Measurements from ENCODE around the gene SPATA32. TPM values are rescaled to one million over a fixed set of nuclear protein-coding genes. Genes with fewer than 3 reads are reported as not detected.
"Not testable (repeated sequence)": the region's sequence is repeated elsewhere in the genome, so short reads cannot be mapped to it uniquely, and the experiment has no call there.

SPATA32 gene, protein sequence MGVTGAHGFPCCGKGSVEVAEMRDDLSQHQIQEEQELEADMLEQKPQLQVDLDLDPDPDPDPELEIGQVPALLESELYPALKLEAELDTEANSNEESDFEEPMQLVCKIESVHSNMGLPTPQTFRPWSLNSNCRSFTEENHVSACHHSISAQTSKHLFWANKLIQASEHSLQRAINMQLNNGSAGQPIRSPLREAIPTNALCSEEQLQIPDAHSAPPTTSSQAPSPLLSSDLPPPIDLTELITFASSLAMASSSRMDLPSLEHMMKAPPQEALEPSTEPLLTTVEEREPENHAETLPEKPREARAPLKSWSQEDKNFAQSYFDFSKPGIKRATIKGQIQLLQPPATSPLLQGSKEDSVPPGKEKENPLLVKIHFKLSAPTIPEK
- not detected for total RNA-seq
- long read RNA-seq, result 0 reads

DNA sequence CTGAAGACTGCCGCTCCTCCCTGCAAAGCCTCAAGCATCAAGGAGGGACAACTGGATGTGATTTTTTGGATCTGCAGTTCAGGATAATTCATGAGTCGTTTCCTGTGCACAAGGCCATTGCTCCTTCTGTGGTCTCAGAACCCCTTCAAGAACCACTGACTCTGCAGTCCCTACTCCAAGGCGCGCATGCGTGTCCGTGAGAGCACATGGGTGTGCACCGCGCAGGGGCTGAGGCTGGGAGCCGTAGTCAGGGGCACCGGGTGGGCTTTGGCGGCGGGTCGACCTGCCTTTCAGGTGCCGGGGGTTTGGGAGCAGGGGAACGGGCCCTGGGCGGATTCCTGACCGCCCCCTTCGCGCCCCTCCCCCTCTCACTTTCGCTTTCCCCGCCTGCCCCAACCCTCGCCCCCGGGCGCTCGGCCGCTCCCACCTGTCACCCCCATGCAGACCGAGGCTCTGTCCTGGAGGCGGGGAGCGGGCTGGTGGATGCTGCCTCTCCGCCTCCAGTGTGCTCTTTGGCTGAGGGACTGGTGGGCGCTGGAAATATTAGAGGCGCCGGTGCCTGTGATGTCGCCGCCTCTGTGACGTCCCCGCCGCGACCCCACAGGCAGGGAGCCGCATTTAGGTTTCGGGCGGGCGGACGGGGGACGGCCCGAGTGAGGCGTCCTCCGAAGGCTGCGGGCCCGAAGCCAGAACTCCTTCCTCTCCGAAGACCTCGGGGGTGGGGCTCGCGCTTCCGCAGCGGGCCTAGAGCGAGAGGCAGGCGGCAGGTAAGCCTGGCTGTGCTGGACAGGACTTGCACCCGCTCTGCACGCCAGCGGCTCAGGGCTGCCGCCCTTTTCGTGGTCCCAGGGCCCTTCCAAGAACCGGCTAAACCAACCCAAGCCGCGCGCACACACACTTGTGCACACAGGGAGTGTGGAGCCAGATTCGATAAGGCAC, at the start of gene SPATA32:
Gene SPATA32, minus strand, starts transcription at position 518 of the 939 bp plus-strand sequence. Its CDS starts 78 bp downstream, at position 440.
- peak; percentile 83 for DNase-seq
- ATAC-seq, result peak; percentile 44
- intact Hi-C loops (cut with micrococcal nuclease), result no loop called here

DNA sequence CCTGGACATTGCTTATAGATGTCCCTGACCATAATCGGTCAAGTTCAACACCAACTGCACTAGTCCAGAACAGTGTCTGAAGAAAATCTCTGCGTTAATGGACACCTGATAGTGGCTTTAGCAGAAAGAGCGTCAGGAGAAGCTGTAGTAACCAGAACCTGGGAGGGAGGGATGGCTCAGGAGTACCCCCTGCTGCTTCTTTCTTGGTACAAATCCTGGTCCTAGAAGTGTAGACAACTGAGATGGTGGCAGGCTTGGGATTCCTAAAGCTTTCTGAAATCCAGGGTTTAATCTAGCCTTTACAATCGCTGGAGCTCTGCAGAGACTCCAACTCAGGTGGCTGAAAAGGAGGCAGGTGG, 49.5 kb upstream of the SPATA32 start:
- intact Hi-C loops (cut with micrococcal nuclease), result no loop called here
- DNase-seq (no peak), ATAC-seq (no peak)

DNA sequence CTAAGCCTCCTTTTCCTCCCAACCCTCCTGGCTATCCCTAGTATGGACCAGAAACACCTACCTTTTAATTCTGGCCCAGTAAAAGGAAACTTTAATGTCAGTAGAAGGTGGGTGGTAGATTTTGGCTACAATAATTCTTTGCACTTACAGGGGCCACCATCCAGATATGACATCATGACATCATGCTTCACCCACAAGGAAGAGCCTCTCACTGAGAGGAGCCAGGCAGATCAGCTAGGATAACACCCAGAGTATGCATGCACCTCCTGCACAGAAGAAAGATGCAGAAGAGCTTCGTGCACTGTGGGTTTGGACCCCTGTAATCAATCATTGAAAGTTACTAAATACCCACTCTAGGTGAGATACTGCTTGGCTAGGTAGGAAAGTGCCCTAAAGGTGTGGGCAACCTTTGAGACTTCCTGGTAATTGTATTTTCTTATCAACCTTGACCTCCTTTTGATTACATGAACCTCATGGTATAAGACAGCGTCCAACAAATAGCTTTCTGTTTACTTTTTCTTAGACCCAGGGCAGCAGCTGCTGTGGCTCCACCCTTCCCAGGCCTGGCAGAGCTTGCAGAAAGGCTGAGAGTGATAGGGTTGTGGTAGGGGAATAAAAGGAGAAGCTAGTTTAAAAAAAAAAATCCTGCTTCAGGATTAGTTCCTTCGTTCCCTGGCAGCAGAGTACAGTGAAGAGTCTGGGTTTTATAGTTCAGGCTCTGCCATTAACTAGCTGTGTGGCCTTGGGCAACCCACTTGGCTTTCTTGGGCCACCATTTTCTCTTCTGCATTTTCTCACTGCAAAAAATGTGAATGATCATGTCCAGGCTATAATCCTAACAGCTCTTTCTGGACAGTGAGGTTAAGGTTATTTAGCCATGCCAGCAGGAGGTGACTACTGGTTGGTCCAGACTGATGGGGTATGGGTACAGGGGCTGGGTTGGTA, 48.8 kb upstream of the SPATA32 start:
- intact Hi-C loops (cut with micrococcal nuclease), result no loop called here
- ATAC-seq, result peak; percentile 22
- DNase-seq, result peak; percentile 73

DNA sequence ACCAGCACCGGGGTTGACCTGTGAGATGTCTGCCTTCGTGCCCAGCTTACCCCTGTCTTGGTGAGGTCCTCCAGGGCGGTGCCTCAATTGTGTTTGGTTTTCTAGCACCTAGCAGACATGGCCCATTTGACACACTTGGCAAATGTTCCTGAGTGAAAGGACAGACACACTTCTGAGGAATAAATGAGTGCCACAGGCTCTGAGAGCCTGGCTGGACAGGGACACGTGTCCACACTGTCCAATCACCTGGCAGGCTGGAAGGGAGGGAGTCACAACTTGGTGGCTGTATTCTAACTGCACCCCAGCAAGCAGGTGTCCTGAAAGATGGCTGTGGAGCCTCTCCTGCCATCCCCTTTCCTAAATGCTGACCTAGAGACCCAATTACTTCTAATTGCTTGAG, 47.5 kb upstream of the SPATA32 start:
- intact Hi-C loops (cut with micrococcal nuclease), result no loop called here
- no peak for ATAC-seq

DNA sequence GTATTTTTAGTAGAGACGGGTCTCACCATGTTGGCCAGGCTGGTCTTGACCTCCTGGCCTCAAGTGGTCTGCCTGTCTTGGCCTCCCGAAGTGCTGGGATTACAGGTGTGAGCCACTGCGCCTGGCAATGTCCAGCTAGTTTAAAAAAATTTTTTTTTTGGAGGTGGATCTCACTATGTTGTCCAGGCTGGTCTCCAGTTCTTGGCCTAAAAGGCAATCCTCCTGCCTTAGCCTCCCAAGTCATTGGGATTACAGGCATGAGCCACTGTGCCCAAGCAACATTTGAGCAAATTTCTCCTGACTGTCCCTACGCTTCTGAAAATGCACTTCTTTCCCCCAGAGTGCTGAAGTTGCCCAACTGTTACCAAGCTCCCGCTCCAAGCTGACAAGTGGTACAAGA, 46.9 kb upstream of the SPATA32 start:
- intact Hi-C loops (cut with micrococcal nuclease), result no loop called here
- ATAC-seq (no peak), DNase-seq (no peak)

More for the DNA sequence above, 47.5 kb upstream of the SPATA32 start:
- no peak for DNase-seq

DNA sequence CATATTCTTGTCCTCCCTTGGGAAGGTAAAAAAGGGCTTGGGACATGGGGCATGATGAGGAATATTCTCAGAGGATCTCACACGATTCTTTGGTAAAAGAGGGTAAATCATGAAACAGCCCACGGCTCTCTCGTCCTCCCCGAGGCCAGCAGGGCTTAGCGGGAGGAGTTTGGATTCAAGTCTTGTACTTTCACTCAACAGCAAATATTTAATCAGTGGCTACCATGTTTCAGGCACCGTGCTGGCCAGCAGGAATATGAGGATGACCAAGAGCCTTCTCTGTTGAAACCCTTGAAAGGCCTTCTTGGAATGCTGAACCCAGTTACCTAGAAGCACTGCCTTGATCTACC, 46.1 kb upstream of the SPATA32 start:
- intact Hi-C loops (cut with micrococcal nuclease), result no loop called here
- DNase-seq (no peak), ATAC-seq (no peak)

DNA sequence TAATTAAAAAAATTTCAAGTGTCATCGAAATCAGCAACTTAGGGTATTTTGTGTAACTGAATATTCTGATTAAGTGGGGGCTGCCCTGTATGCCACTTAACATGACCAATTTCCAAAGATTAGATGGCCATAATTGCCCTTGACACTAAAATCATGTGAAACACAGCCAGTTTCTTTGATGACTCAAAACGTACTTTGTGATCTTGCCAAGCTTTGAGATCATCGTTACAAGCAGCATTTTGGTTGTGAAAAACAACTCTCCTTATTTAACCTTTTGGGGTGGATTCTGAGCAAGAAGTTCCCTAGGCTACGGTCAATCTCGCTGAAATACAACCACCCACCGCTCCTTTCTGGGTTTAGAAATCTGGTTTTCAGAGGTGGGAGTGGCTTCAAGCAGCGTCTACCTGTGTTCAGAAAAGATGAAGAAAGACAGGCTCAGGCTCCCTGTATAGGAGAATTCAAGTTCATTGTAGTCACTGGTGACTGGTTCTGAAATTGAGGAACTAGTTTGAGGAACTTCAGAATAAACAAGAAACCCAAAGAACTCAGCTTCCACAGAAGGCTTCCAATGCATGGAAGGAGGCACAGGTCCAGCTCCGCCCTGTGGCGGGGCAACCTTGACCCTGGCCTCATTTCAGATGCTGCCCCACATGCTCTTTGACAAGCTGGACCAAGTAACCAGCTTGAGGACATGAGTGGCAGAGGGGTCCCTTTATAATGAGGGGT, 45.6 kb upstream of the SPATA32 start:
- ATAC-seq, result peak; percentile 18
- DNase-seq, result peak; percentile 58
- intact Hi-C loops (cut with micrococcal nuclease), result no loop called here

DNA sequence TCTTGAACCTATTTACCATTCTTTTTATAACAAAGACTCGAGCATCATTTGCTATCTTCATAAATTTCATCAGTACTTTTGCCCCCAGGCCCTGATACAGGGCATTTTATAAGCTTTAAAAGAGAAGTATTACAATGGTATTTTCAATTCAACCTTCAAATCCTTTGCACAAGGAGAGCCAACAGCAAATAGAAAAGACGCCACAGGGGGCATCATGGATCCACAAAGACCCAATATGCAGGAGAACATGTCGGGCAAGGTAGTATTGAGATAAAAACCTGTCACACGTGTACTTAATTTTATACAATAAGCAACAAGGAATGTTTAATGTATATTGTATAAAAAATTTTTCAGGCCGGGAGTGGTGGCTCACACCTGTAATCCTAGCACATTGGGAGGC, 44.7 kb upstream of the SPATA32 start:
- intact Hi-C loops (cut with micrococcal nuclease), result no loop called here
- DNase-seq (no peak), ATAC-seq (no peak)

DNA sequence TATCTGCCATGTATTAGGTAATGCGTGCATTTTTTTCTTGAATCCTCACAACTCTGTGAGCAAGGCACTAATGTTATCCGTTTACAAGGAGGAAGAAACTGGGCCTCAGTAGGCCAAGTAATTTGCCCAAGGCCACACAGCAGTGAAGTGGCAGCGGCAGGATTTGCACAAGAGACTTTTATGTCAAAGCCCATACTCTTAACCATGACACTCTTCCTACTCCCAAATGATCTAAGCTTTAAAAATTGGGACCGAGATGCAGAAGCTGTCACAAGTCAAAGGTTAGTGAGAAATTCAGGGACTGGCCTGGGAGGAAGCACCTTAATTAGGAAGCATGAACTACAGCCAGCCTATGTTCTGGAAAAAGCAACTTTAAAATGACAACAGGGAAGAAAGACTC, 44.2 kb upstream of the SPATA32 start:
- ATAC-seq, result no peak
- DNase-seq, result no peak
- intact Hi-C loops (cut with micrococcal nuclease), result no loop called here

DNA sequence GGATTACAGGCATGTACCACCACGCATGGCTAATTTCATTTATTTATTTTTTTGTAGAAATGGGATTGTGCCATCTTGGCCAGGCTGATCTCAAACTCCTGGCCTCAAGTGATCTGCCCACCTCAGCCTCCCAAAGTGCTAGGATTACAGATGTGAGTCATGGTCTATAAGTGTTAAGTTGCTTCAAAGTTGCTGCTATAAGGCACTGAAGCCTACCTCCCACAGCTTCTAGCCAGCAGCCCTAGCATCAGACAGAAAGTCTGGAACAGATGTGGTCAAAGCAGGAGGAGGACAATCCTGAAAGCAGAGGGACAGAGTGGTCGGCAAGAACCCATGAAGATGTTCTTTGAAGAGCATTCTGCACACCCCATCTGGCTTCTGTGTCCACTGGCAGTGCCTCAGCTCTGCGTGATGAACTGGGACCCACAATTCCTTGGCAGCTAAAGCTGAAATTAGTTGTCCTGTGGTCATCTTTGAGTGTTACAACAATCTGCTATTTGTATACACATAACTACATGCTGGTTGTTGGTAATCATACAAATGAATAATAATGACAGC, 43.7 kb upstream of the SPATA32 start:
- no peak for ATAC-seq
- no peak for DNase-seq
- intact Hi-C loops (cut with micrococcal nuclease), result no loop called here

DNA sequence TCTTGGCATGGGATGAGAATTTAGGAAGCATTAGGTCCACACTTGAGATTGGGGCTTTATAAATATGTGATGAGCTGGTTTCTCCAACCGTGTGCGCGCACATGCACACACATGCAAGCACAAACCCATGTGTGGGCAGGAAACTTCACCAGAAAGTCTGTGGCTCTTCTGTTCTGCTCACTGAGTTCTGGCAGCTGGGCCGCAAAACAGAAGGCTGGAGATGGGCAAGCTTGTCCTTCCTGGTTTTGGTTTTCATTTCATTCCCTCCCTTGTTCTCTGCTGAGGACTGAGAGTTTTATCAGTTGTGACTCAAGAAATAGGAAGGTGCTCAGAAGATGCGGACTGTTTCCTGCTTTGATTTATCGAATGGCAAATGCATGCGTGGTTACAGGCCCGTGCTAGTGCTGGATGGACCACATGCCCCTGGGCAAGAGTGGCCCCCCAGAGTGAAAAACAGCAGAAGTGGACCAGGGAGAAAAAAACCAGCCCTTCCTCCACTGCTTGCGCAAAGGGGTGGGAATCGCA, 40.8 kb upstream of the SPATA32 start:
- ATAC-seq, result peak; percentile 57
- intact Hi-C loops (cut with micrococcal nuclease), result no loop called here
- DNase-seq, result peak; percentile 63

DNA sequence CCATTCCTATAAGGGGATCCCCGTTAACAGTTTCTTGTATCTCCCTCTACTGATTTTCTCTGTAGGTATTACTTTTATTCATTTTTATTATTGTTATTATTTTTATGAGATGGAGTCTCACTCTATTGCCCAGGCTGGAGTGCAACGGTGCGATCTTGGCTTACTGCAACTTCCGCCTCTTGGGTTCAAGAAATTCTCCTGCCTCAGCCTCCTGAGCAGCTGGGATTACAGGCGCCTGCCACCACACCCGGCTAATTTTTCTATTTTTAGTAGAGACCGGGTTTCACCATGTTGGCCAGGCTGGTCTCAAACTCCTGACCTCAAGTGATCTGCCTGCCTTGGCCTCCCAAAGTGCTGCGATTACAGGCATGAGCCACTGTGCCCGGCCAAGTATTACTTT, 40.3 kb upstream of the SPATA32 start:
- intact Hi-C loops (cut with micrococcal nuclease), result not testable (repeated sequence)

DNA sequence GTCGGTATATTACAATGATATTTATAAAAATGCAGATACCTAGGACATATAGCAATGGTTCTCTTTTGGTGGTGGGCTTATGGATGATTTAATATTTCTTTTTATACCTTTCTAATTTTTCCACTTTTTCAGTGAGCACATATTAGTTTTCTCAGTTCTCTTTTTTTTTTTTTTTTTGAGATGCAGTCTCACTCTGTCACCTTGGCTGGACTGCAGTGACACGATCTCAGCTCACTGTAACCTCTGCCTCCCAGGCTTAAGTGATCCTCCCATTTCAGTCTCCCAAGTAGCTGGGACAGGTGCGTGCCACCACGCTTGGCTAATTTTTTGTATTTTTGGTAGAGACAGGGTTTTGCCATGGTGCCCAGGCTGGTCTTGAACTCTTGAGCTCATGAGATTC, 39.8 kb upstream of the SPATA32 start:
- no peak for ATAC-seq
- intact Hi-C loops (cut with micrococcal nuclease), result no loop called here
- DNase-seq, result no peak

More for the DNA sequence above, 40.3 kb upstream of the SPATA32 start:
- not testable (repeated sequence) for DNase-seq
- ATAC-seq, result peak; percentile 3

DNA sequence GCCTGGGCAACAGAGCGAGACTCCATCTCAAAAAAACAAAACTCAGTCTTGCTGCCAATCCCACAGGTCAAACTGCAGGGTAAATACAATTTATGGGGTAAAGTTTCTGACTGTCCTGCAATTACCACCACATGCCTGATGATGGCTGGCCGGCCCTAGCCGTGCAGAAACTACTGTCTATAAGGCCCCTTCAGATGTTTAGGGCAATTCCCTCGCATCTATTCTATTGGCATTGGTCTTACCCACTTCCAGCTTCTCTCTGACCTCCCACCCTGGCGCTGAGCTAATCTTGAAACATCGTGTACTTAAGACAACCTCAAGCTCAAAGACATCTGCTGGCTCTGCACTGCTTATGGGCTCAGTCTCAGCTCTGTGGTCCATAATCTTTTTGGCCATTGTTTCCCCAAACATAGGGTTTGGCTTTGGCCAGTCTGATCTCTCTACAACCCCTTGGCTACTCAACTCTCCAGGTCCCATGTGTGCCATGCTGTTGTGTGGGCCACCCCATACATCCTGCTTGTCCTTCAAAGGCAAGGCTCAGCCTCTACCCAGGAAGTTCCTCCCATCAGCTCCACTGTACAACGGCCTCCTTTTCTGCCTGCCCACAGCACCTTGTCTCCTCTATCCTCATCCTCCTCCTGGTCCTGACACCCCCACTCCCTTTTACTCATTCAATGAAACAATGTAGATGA, 38.3 kb upstream of the SPATA32 start:
- intact Hi-C loops (cut with micrococcal nuclease), result no loop called here
- DNase-seq (no peak), ATAC-seq (no peak)

DNA sequence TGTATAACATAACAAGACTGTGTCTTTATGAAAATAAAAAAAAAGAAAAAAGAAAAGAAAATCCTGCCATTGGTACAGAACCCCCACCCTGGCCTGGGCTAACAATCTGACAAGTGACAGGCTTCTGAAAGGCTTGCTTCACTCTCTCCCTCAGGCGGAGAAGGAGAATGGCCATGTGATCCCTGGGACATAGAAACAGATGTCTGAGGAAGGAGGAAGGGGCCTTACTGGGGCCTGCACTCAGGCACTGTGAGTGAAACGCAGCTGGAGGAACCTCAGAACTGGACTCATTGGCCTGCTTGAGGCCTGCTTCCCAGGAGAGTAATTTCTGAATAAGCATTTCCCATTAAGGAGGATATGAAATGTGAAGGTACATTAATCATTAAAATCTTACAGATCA, 37.5 kb upstream of the SPATA32 start:
- intact Hi-C loops (cut with micrococcal nuclease), result no loop called here
- DNase-seq, result no peak
- ATAC-seq, result peak; percentile 52

DNA sequence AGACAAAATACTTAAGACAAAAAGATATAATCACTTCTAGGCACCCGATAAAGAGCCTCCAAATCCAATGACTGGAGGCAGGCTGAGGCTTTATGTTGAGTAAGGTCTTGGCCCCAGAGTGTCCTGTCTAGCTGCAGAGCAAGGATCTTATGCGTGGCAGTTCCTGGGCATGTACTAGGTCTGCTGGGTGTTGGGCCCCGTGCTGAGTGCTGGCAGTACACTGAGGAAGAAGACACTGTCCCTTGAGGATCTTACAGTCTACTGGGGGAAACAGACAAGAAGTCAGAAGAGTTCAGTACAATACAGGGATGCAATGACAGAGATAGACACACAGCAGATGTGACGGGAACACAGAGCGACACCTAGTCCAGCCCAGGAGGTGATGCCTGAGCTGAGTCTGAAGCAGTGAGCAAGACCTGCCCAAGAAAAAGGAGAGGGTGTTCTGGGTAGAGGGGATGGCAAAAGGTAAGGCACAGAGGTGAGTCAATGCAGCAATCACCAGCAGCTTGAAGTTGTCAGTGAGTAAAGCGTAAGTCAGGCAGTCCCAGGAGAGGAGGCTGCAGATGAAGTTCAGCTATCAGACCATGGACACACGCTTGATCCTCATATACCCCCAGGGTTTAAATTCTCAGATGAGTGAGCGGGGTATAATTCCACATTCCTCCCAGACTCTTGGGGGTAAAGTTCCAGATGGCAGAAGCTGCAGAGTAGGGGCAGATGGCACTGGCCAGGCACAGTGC, 36.8 kb upstream of the SPATA32 start:
- no peak for ATAC-seq
- intact Hi-C loops (cut with micrococcal nuclease), result no loop called here

DNA sequence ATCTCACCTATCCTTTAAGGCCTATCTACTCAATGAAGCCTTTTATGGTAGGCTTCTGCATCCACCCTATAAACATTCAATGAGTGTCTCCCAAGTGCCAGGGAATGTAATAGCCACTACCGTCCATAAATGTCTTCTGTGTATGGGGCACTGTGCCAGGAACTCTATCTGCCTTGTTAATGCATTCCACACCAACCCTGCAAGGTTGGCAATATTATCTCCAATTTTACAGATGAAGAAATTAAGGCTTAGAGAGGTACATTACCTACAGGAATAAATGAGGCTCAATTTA, 34.9 kb upstream of the SPATA32 start:
- intact Hi-C loops (cut with micrococcal nuclease), result no loop called here
- DNase-seq (no peak), ATAC-seq (no peak)

More for the DNA sequence above, 36.8 kb upstream of the SPATA32 start:
- DNase-seq, result peak; percentile 43

All from left ventricle myocardium superior (tissue), 1 donor.